ENCODE data around the gene NUDCD3. TPM values are rescaled to one million over a fixed set of nuclear protein-coding genes. Genes with fewer than 3 reads are reported as not detected.

The NUDCD3 gene
- total and polyA plus RNA-seq, 2 experiments from 2014 or later: 54.7 to 60.8 TPM

DNA sequence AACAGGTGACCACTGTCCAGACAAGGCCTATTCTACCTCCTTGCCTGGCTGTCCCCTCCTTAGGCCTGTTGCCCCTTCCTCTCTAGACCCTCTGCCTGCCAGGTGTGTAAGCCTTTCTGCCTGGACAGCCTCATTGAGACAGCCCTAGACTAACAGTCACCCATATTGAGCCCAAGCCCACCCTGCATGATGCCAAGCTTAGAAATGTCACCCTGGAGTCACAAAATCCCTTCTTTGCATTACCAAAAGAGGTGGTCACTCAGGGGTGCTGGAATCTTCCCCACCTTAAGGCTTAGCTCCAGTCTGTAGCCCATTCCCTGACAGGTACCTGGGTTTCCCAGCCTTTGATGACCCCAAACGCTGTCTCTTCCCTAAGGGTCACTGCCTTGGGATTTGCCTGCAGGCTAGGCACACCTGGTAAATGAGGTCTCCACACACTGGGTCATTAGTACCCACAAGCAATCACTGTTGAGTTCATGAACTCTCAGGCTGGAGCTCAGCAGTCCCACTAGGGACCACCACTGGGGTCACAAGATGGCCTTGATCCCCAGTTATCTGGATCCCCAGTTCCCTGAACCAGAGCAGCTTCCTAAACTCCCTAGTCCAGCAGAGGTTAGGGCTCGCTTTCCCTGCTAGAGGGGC, 110.1 kb downstream of the NUDCD3 start:
- no peak overlapping the region for H3K4me2 ChIP-seq
- WGBS (ENCODE audit: low lambda C conversion rate, missing lambda C conversion rate): 89% methylated on average over 2 of the region's 2 CpGs

DNA sequence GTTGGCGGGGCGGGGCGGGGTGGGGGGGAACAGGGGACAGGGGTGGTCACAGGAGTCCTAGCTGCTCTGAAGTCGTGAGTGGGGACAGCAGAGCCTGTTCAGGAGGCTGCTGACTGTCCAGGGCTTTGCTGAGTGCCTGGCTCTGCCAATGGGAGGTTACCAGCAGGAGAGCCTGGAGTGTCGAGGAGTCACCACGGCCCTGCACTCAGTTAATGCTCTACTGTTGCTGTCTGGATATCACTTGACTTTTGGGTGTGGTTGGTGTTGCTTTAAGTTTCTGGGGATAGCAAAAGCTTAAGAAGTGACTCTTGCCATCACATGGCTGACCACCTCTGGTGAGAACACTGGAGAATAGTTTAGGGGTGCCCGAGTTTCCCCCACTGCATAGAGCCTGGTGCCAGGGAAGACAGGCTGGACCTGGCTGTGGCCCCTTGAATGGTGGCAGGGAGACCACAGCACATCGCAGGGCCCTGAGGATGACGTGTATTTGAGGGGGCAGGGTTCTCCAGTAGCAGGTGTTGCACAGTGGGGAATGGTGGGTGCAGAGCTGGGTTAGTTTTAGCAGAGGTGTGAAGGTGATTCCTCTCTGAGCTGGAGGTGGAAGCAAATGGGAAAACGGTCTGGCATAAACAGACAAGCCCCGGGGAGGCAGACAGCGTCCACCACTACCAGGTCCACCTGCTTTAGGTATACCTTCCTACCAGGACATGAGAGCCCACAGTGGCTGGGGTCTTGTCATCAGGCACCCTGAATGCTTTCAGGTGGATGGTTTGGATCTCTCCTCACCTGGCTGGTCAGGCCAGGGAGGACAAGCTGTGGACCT, 110.9 kb downstream of the NUDCD3 start:
- Histone ChIP-seq H3K27ac (no peak overlapping the region), H3K79me2 (no peaks in the 10 kb centered on the region), H3K27me3 (no peaks in the 10 kb centered on the region), H3K36me3 (replicated peaks; ENCODE audit: insufficient read depth, low read depth) (no peaks in the 10 kb centered on the region), H3K4me3 (no peak overlapping the region), H3K9me2 (replicated peaks; ENCODE audit: insufficient read depth) (no peaks in the 10 kb centered on the region), H4K20me1 (ENCODE audit: insufficient read depth, poor library complexity, severe bottlenecking) (no peaks in the 10 kb centered on the region), H3K4me1 (ENCODE audit: insufficient read depth) (no peaks in the 10 kb centered on the region), H3K9me3 (ENCODE audit: low read depth) (no peaks in the 10 kb centered on the region), H3K4me2 (no peak overlapping the region), H2AFZ (no peak overlapping the region)
- WGBS (ENCODE audit: low lambda C conversion rate, missing lambda C conversion rate): 90% methylated on average over 11 of the region's 12 CpGs
- DNase-seq (ENCODE audit: low spot score): peak; percentile 2
- TF ChIP-seq EZH2phosphoT487 (IDR thresholded peaks at IDR 0.05; ENCODE audit: low read depth, severe bottlenecking, unreplicated experiment) (no peak), EZH2 (IDR thresholded peaks at IDR 0.05; ENCODE audit: borderline replicate concordance) (no peak)
- TF ChIP-seq, protein P1, sequence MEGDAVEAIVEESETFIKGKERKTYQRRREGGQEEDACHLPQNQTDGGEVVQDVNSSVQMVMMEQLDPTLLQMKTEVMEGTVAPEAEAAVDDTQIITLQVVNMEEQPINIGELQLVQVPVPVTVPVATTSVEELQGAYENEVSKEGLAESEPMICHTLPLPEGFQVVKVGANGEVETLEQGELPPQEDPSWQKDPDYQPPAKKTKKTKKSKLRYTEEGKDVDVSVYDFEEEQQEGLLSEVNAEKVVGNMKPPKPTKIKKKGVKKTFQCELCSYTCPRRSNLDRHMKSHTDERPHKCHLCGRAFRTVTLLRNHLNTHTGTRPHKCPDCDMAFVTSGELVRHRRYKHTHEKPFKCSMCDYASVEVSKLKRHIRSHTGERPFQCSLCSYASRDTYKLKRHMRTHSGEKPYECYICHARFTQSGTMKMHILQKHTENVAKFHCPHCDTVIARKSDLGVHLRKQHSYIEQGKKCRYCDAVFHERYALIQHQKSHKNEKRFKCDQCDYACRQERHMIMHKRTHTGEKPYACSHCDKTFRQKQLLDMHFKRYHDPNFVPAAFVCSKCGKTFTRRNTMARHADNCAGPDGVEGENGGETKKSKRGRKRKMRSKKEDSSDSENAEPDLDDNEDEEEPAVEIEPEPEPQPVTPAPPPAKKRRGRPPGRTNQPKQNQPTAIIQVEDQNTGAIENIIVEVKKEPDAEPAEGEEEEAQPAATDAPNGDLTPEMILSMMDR (IDR thresholded peaks at IDR 0.05; ENCODE audit: poor library complexity): no peak

More for the DNA sequence above, 110.1 kb downstream of the NUDCD3 start:
- Histone ChIP-seq H2AFZ (no peak overlapping the region), H3K36me3 (replicated peaks; ENCODE audit: insufficient read depth, low read depth) (no peaks in the 10 kb centered on the region), H3K9me2 (replicated peaks; ENCODE audit: insufficient read depth) (no peaks in the 10 kb centered on the region), H3K4me1 (ENCODE audit: insufficient read depth) (no peaks in the 10 kb centered on the region), H3K27ac (no peak overlapping the region), H3K27me3 (no peaks in the 10 kb centered on the region), H3K79me2 (no peaks in the 10 kb centered on the region), H3K9me3 (ENCODE audit: low read depth) (no peaks in the 10 kb centered on the region), H4K20me1 (ENCODE audit: insufficient read depth, poor library complexity, severe bottlenecking) (no peaks in the 10 kb centered on the region), H3K4me3 (no peak overlapping the region)
- DNase-seq (ENCODE audit: low spot score): no peak
- TF ChIP-seq EZH2 (IDR thresholded peaks at IDR 0.05; ENCODE audit: borderline replicate concordance): no peak
- no peak for TF ChIP-seq EZH2phosphoT487 (IDR thresholded peaks at IDR 0.05; ENCODE audit: low read depth, severe bottlenecking, unreplicated experiment)
- TF ChIP-seq, protein P1 (IDR thresholded peaks at IDR 0.05; ENCODE audit: poor library complexity): no peak

DNA sequence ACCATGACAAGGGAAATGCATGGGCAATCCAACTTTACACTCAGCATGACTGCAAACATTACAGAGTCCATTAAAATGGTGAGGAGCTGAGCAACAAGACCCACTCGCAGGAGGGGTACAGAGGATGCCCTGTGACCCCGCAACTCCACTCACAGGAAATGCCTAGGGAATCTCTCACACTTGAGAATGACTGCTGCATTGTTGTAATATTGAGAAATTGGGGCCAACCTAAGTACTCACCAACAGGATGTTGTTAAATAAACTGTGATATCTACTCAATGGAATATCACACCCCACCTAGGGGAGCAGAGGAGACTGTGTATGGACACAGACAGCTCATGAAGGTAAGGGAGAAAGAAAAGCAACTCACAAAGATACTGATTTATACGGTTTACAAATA, 111.7 kb downstream of the NUDCD3 start:
- H3K79me2 ChIP-seq: no peaks in the 10 kb centered on the region
- H3K36me3 ChIP-seq (replicated peaks; ENCODE audit: insufficient read depth, low read depth): no peaks in the 10 kb centered on the region
- 66% methylated on average over 3 of the region's 3 CpGs for WGBS (ENCODE audit: low lambda C conversion rate, missing lambda C conversion rate)
- no peak overlapping the region for H2AFZ ChIP-seq
- no peak for TF ChIP-seq EZH2 (IDR thresholded peaks at IDR 0.05; ENCODE audit: borderline replicate concordance)
- TF ChIP-seq EZH2phosphoT487 (IDR thresholded peaks at IDR 0.05; ENCODE audit: low read depth, severe bottlenecking, unreplicated experiment): no peak
- TF ChIP-seq, protein P1 (IDR thresholded peaks at IDR 0.05; ENCODE audit: poor library complexity): no peak
- no peak overlapping the region for H3K27ac ChIP-seq
- DNase-seq (ENCODE audit: low spot score): no peak
- H3K27me3 ChIP-seq: no peaks in the 10 kb centered on the region
- no peaks in the 10 kb centered on the region for H3K4me1 ChIP-seq (ENCODE audit: insufficient read depth)
- H3K9me2 ChIP-seq (replicated peaks; ENCODE audit: insufficient read depth): no peaks in the 10 kb centered on the region
- H4K20me1 ChIP-seq (ENCODE audit: insufficient read depth, poor library complexity, severe bottlenecking): no peaks in the 10 kb centered on the region
- H3K9me3 ChIP-seq (ENCODE audit: low read depth): no peaks in the 10 kb centered on the region
- H3K4me3 ChIP-seq: no peak overlapping the region
- no peak overlapping the region for H3K4me2 ChIP-seq
